Measurements from ENCODE around the gene MAP3K5. TPM values are rescaled to one million over a fixed set of nuclear protein-coding genes. Genes with fewer than 3 reads are reported as not detected.

MAP3K5 gene
- total RNA-seq, 3 donors from 2014 or later (not counting 1 experiment from before 2014, with no cell fraction given): 19.7 to 36.7 (median 35.4) TPM

DNA sequence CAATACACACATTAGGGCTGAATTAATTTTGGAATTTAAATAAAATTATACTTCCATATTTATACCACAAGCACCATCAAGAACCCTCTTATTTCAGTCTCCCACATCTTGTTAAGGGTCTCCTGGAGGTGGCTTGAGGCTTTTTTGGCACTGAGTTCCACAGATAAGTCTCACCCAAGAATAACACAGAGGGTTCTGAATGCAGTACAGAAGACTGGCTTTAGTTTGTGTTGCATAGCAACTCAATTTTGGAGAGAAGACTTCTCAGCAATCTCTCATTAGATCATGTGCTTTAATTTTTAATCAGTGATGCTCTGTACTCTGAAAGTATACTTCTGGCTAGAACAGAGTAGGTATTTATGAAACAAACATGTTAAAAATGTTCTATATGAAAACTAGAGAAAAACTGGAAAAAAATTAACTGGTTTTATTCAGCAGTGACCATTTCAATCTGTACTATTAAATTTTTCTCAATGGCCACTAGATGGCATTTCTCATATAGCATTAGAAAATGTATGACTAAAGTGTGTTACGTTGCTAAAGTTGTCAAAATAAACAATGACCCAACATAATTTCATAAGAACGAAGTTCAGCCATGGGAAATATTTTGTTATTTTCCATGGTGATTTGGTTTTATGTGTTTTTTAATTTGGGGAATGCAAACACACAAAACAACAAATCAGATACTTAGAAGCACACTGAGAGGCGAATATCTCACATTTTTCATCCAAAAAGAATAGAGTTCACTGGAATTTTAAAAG lies 209.4 kb downstream of the MAP3K5 start:
- Histone ChIP-seq H3K9me3 (ENCODE audit: control insufficient read depth, insufficient read depth, low read length) (no peaks in the 10 kb centered on the region), H3K4me1 (ENCODE audit: control insufficient read depth, insufficient read depth, low read length) (no peaks in the 10 kb centered on the region), H3K27me3 (ENCODE audit: control insufficient read depth, insufficient read depth, low read length) (no peaks in the 10 kb centered on the region), H3K4me3 (ENCODE audit: low read length) (no peak overlapping the region), H3K36me3 (ENCODE audit: control insufficient read depth, insufficient read depth, low read length) (peaks cover 62% of the 10 kb centered on the region), H3K27ac (ENCODE audit: low read length) (no peak overlapping the region)
- Mint-ChIP-seq H3K4me1 (peaks cover 0 to 6% of the 10 kb centered on the region in 2 donors), H3K36me3 (peaks cover 46% of the 10 kb centered on the region), H3K4me3 (no peak overlapping the region), H3K9me3 (no peaks in the 10 kb centered on the region), H3K27ac (peak overlapping the region; percentile 56 to 76), H3K27me3 (ENCODE audit: low read depth in 2 of 2) (no peaks in the 10 kb centered on the region)
- DNase-seq (peak in 1 of 2 donors; percentile 10), ATAC-seq (peak in 2 of 3 donors; percentile 43 to 57)
- TF ChIP-seq CTCF (IDR thresholded peaks at IDR 0.05): peak; percentile 66
- intact Hi-C loops (cut with micrococcal nuclease): loop anchor here (2.0 kb wide), 1 partner anchor 210 kb away; the partner anchor contains the start of gene MAP3K5
- WGBS (ENCODE audit: insufficient coverage): no CpG with 5 or more reads among the region's 3 CpGs

DNA sequence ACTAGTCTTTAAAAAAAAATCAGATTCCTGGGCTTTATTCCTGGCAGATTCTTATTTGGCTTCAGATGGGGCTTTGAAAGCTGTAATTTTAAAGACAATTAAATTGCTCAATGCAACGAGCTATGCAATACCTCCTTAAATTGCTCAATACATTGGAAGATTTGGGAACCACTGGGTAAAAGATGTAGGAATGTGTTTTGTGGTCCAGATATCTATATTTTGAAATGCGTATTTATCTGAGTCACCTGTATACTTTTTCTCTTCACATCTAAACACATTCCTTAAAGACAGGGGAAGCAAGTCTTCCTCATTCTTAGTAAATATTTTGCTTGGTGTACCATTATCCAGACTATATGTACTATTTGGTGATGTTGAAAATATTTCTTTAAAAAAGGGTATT lies 212.5 kb downstream of the MAP3K5 start:
- no peak for TF ChIP-seq CTCF (IDR thresholded peaks at IDR 0.05)
- intact Hi-C loops (cut with micrococcal nuclease): no loop called here
- H3K27me3 Mint-ChIP-seq (ENCODE audit: low read depth in 2 of 2): no peaks in the 10 kb centered on the region
- H3K4me1 ChIP-seq (ENCODE audit: control insufficient read depth, insufficient read depth, low read length): no peaks in the 10 kb centered on the region
- no peak overlapping the region for H3K4me3 ChIP-seq (ENCODE audit: low read length)
- H3K9me3 ChIP-seq (ENCODE audit: control insufficient read depth, insufficient read depth, low read length): no peaks in the 10 kb centered on the region
- no peak overlapping the region for H3K27ac Mint-ChIP-seq
- H3K9me3 Mint-ChIP-seq: no peaks in the 10 kb centered on the region
- peaks cover 69% of the 10 kb centered on the region for H3K36me3 ChIP-seq (ENCODE audit: control insufficient read depth, insufficient read depth, low read length)
- H3K27ac ChIP-seq (ENCODE audit: low read length): no peak overlapping the region
- ATAC-seq (no peak), DNase-seq (no peak)
- H3K4me1 Mint-ChIP-seq: peaks cover 0 to 6% of the 10 kb centered on the region in 2 donors
- no peak overlapping the region for H3K4me3 Mint-ChIP-seq
- H3K36me3 Mint-ChIP-seq: peaks cover 47% of the 10 kb centered on the region
- H3K27me3 ChIP-seq (ENCODE audit: control insufficient read depth, insufficient read depth, low read length): no peaks in the 10 kb centered on the region
- WGBS (ENCODE audit: insufficient coverage): 100% methylated on average over 1 of the region's 2 CpGs

DNA sequence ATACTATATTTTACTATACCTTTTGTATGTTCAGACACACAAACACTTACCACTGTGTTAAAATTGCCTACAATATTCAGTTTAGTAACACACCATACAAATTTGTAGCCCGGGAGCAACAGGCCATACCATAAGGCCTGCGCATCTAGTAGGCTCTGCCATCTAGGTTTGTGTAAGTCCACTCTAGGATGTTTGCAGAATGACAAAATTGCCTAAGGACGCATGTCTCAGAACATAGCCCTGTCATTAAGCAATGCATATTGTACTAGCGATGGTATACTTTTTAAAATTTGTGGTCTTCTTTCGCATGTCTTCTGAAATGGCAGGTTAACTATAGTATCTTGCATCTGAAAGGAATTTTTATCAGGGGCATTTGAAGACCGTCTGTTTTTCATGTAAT lies 215.5 kb downstream of the MAP3K5 start:
- Histone ChIP-seq H3K4me3 (ENCODE audit: low read length) (no peak overlapping the region), H3K9me3 (ENCODE audit: control insufficient read depth, insufficient read depth, low read length) (no peaks in the 10 kb centered on the region), H3K4me1 (ENCODE audit: control insufficient read depth, insufficient read depth, low read length) (no peaks in the 10 kb centered on the region), H3K27ac (ENCODE audit: low read length) (no peak overlapping the region), H3K36me3 (ENCODE audit: control insufficient read depth, insufficient read depth, low read length) (peaks cover 64% of the 10 kb centered on the region), H3K27me3 (ENCODE audit: control insufficient read depth, insufficient read depth, low read length) (no peaks in the 10 kb centered on the region)
- intact Hi-C loops (cut with micrococcal nuclease): no loop called here
- no peaks in the 10 kb centered on the region for H3K9me3 Mint-ChIP-seq
- H3K27ac Mint-ChIP-seq: no peak overlapping the region
- H3K27me3 Mint-ChIP-seq (ENCODE audit: low read depth in 2 of 2): no peaks in the 10 kb centered on the region
- DNase-seq: no peak
- no peak for ATAC-seq
- H3K4me1 Mint-ChIP-seq: no peaks in the 10 kb centered on the region
- 93% methylated on average over 5 of the region's 6 CpGs for WGBS (ENCODE audit: insufficient coverage)
- H3K4me3 Mint-ChIP-seq: no peak overlapping the region
- no peak for TF ChIP-seq CTCF (IDR thresholded peaks at IDR 0.05)
- peaks cover 32% of the 10 kb centered on the region for H3K36me3 Mint-ChIP-seq

GRCh38 chr6:136571496-136571895 lies 220.8 kb downstream of the MAP3K5 start:
- Histone ChIP-seq H3K9me3 (ENCODE audit: control insufficient read depth, insufficient read depth, low read length) (no peaks in the 10 kb centered on the region), H3K4me1 (ENCODE audit: control insufficient read depth, insufficient read depth, low read length) (no peaks in the 10 kb centered on the region), H3K27me3 (ENCODE audit: control insufficient read depth, insufficient read depth, low read length) (no peaks in the 10 kb centered on the region), H3K36me3 (ENCODE audit: control insufficient read depth, insufficient read depth, low read length) (peaks cover 26% of the 10 kb centered on the region), H3K27ac (ENCODE audit: low read length) (no peak overlapping the region), H3K4me3 (ENCODE audit: low read length) (no peak overlapping the region)
- Mint-ChIP-seq H3K4me3 (no peak overlapping the region), H3K4me1 (peaks cover 7 to 16% of the 10 kb centered on the region in 2 donors), H3K9me3 (no peaks in the 10 kb centered on the region), H3K36me3 (peaks cover 10% of the 10 kb centered on the region), H3K27ac (no peak overlapping the region), H3K27me3 (ENCODE audit: low read depth in 2 of 2) (no peaks in the 10 kb centered on the region)
- intact Hi-C loops (cut with micrococcal nuclease): no loop called here
- DNase-seq (no peak), ATAC-seq (no peak)
- TF ChIP-seq CTCF (IDR thresholded peaks at IDR 0.05): no peak

Data from natural killer cell (primary cell).